DOHH2 (cell line): ENCODE measurements around the gene TTC17.

Experiments
- H3F3A ChIP-seq: fragments of 200-600 bp; sonication (generic), shearing (Covaris generic); 2 replicates; pipeline ENCODE4 v1.6.0; 2016; ENCODE audit warnings: antibody characterized with exemption, mild to moderate bottlenecking; ENCODE audit not compliant: control insufficient read depth, insufficient read depth
- H3K27ac ChIP-seq: fragments of 200-600 bp; sonication (generic); 2 replicates; pipeline ENCODE4 v1.5.1; 2014; ENCODE audit warnings: low read depth, mild to moderate bottlenecking, low read length, moderate library complexity
- H3K27me3 ChIP-seq: fragments of 200-600 bp; sonication (generic); 2 replicates; pipeline ENCODE4 v1.6.1; 2014; ENCODE audit warnings: mild to moderate bottlenecking, low read length, mixed read lengths; ENCODE audit not compliant: control insufficient read depth
- H3K36me3 ChIP-seq: fragments of 200-600 bp; sonication (generic); 2 replicates; pipeline ENCODE4 v1.6.1; 2014; ENCODE audit warnings: mild to moderate bottlenecking, low read length, moderate library complexity, mixed read lengths; ENCODE audit not compliant: control insufficient read depth
- H3K4me1 ChIP-seq: fragments of 200-600 bp; sonication (generic); 2 replicates; pipeline ENCODE4 v1.6.1; 2014; ENCODE audit warnings: mild to moderate bottlenecking, low read length, mixed read lengths; ENCODE audit not compliant: control insufficient read depth
- H3K4me2 ChIP-seq: fragments of 200-600 bp; sonication (generic); 2 replicates; pipeline ENCODE4 v1.6.0; 2014; ENCODE audit warnings: mild to moderate bottlenecking, low read length, moderate library complexity
- H3K4me3 ChIP-seq: fragments of 200-600 bp; sonication (generic); 2 replicates; pipeline ENCODE4 v1.5.1; 2014; ENCODE audit warnings: mild to moderate bottlenecking, low read length, mixed read lengths
- H3K79me2 ChIP-seq: fragments of 200-600 bp; sonication (generic); 2 replicates; pipeline ENCODE4 v1.6.1; 2014; ENCODE audit warnings: mild to moderate bottlenecking, low read length, mixed read lengths; ENCODE audit not compliant: control insufficient read depth
- H3K9me2 ChIP-seq: fragments of 200-600 bp; sonication (generic); replicated peaks from 2 replicates; pipeline ENCODE4 v1.6.1; 2014; ENCODE audit warnings: mild to moderate bottlenecking, low read length, mixed read lengths; ENCODE audit not compliant: control insufficient read depth
- H3K9me3 ChIP-seq: fragments of 200-600 bp; sonication (generic); 2 replicates; pipeline ENCODE4 v1.6.1; 2014; ENCODE audit warnings: antibody characterized with exemption, low read length, mixed read lengths; ENCODE audit not compliant: control insufficient read depth, insufficient read depth
- H4K20me1 ChIP-seq: fragments of 200-600 bp; sonication (generic); 2 replicates; pipeline ENCODE4 v1.6.0; 2014; ENCODE audit warnings: low read depth, mild to moderate bottlenecking, antibody characterized with exemption, low read length, moderate library complexity; ENCODE audit not compliant: control insufficient read depth, insufficient read depth
- CTCF ChIP-seq: fragments of 200-600 bp; sonication (generic); IDR thresholded peaks from one replicate; pipeline ENCODE4 v1.5.1; 2014; ENCODE audit warnings: antibody characterized with exemption, mild to moderate bottlenecking, low read depth, low read length; ENCODE audit not compliant: poor library complexity, severe bottlenecking
- EZH2phosphoT487 ChIP-seq: fragments of 200-600 bp; sonication (generic); IDR thresholded peaks from 2 replicates; pipeline ENCODE4 v1.6.1; 2017; ENCODE audit warnings: borderline replicate concordance, mild to moderate bottlenecking, antibody characterized with exemption, low read length, moderate library complexity, mixed read lengths

Gene TTC17

GRCh38 chr11:43404406-43404805 is 45.7 kb downstream of the TTC17 start:
- H3K79me2 ChIP-seq = no peaks in the 10 kb centered on the region
- no peaks in the 10 kb centered on the region for H4K20me1 ChIP-seq
- H3K27ac ChIP-seq = no peak overlapping the region
- H3K27me3 ChIP-seq = no peaks in the 10 kb centered on the region
- no peaks in the 10 kb centered on the region for H3K9me2 ChIP-seq
- no peak overlapping the region for H3K4me2 ChIP-seq
- H3K4me1 ChIP-seq = peaks cover 11% of the 10 kb centered on the region
- H3K9me3 ChIP-seq = no peaks in the 10 kb centered on the region
- no peaks in the 10 kb centered on the region for H3F3A ChIP-seq
- TF ChIP-seq CTCF = no peak
- no peak for TF ChIP-seq EZH2phosphoT487
- peaks cover 94% of the 10 kb centered on the region for H3K36me3 ChIP-seq
- H3K4me3 ChIP-seq = no peak overlapping the region

- H3K9me3 ChIP-seq = no peaks in the 10 kb centered on the region
- H3K27ac ChIP-seq = no peak overlapping the region
- no peaks in the 10 kb centered on the region for H3K9me2 ChIP-seq
- H3K4me2 ChIP-seq = no peak overlapping the region
- H3F3A ChIP-seq = no peaks in the 10 kb centered on the region
- TF ChIP-seq CTCF (no peak), EZH2phosphoT487 (no peak)
- H3K36me3 ChIP-seq = peaks cover 91% of the 10 kb centered on the region
- peaks cover 11% of the 10 kb centered on the region for H3K4me1 ChIP-seq
- no peaks in the 10 kb centered on the region for H4K20me1 ChIP-seq
- no peaks in the 10 kb centered on the region for H3K79me2 ChIP-seq
- no peaks in the 10 kb centered on the region for H3K27me3 ChIP-seq
- no peak overlapping the region for H3K4me3 ChIP-seq
Observed at GRCh38 chr11:43404836-43405479, 46.2 kb downstream of the TTC17 start.

- TF ChIP-seq EZH2phosphoT487 (no peak), CTCF (no peak)
- Histone ChIP-seq H3K4me2 (no peak overlapping the region), H3K36me3 (peaks cover 84% of the 10 kb centered on the region), H4K20me1 (no peaks in the 10 kb centered on the region), H3K79me2 (no peaks in the 10 kb centered on the region), H3K27ac (no peak overlapping the region), H3K9me3 (no peaks in the 10 kb centered on the region), H3K27me3 (no peaks in the 10 kb centered on the region), H3K9me2 (no peaks in the 10 kb centered on the region), H3K4me3 (no peak overlapping the region), H3F3A (no peaks in the 10 kb centered on the region), H3K4me1 (peaks cover 11% of the 10 kb centered on the region)
Observed at GRCh38 chr11:43408277-43408676, 49.6 kb downstream of the TTC17 start.
